HG03575 (cell line): ENCODE results near the gene F2R.
"Not testable (repeated sequence)": the region's sequence is repeated elsewhere in the genome, so short reads cannot be mapped to it uniquely, and the experiment has no call there.

ENCODE experiments used
- ATAC-seq: cut with Tn5 transposase; IDR thresholded peaks from one replicate; pipeline ENCODE4 v1.9.1; 2021; ENCODE audit not compliant: unreplicated experiment, insufficient number of reproducible peaks, low FRiP score; ENCODE audit errors: extremely low read depth

F2R gene

DNA sequence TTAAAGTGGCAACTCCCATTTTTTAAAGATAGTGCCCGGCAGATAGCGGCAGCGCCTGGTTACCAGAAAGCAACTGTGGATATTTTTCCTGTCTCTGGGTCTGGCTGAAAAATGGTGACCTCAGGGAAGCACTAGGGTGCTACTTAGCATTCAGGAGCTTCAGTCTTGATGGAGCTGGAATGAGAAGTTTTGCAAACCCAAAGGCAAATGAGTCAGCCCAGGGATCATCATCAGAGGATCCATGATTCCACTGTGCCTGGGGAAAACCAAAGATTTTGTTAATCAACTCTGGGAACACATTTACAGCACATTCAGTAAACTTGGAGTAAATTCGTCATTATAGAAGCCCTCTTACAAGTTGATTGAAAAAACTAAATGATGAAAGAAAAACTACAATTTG is 26.7 kb downstream of the F2R start:
- no peak for ATAC-seq

GRCh38 chr5:76744632-76745031 is 28.7 kb downstream of the F2R start:
- ATAC-seq = no peak

DNA sequence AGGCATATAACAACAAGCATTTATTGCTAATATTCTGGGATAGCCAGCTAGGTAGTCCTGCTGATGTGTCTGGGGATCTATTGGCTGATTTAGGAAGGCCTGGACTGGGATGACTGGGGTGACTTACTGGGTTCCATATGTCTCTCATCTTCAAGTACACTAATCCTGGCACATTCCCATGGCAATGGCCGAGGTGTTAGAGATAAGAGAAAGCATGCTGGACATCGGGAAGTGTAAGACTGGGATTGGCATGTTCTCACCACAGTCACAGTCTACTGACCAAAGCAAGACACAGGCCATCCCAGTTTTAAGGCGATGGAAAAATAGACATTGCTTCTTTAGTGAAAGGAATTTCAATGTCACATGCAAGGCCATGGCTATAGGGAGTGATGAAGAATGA is 29.7 kb downstream of the F2R start:
- no peak for ATAC-seq

- no peak for ATAC-seq
These were observed 30.8 kb downstream of the F2R start for GRCh38 chr5:76746677-76747076.

DNA sequence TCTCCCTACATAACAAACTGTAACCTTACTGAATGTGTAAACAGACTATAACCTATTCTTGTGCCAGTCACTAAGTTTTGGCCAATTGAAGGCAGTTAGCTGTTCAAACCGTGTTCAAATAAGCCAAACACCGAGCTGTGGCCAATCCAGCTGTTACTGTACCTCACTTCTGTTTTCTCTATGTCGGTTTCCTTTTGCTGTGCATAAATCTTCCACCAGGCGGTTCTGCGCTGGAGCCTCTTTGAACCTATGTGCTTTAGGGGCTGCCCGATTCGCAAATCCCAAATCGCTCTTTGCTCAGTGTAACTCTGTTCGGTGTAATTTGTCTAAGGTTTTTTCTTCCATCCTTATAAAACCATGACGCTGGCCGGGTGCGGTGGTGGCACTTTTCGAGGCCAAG is 31.8 kb downstream of the F2R start:
- ATAC-seq = no peak

DNA sequence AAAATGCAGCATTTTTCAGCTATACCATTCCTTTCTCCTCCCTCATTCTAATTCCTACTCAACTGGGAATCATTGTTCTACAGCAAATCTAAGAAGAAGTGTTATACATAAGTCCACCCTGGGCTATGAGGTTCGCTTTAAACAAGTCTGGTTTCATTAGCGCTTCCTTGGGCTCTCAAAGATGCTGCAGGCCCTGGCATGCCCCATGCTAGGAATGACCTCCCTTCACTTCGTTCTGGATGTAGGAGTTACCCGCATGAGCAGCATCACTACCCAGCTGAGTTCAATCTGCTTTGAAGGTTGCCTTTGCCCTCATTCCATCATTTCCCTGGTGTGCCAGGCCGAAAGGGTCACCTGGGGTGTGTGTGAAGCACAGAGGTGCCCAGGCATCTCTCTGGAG is 35.4 kb downstream of the F2R start:
- ATAC-seq = no peak

DNA sequence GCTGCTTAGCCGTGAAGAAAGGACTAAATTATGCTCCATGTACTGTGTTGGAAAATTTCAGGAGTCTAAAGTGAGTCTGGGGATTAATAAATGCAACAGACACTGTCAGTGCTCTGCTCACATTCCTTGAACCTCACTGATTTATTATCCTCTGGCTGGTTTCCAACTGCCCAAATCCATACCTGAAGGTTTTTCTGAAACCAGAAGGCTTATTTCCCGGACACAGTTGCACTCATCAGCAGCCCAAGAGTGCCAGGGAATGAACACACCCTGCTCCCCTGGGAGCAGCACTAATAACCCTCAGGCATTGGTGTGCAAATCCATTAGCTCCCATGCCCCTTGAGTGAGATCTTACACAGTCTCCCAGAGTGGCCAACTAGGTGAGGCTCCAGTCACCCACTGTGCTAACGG is 38.7 kb downstream of the F2R start:
- ATAC-seq = no peak

- no peak for ATAC-seq
These were observed 40.1 kb downstream of the F2R start for GRCh38 chr5:76755779-76756637.

- ATAC-seq = no peak
These were observed 41.1 kb downstream of the F2R start for GRCh38 chr5:76757049-76757448.

- not testable (repeated sequence) for ATAC-seq
These were observed 45.2 kb downstream of the F2R start for GRCh38 chr5:76761118-76761517.

DNA sequence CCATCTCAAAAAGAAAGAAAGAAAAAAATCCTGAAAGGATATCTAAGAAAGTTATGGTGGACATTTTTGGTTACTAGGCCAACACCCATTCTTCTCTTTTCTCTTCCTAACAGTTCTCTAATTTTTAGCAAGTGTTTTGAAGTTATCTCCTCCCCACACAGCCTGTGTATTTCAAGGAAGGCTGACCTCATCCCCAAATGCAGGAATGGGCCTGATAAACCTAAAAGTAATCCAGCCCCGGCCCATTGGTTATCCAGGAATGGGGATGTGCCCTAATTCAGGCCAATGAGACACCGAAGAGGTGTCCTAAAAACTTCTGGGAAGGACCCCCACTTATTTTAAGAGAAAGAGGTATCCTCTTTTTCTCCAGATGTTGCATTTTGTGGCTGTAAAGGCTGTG is 46.6 kb downstream of the F2R start:
- ATAC-seq = no peak

DNA sequence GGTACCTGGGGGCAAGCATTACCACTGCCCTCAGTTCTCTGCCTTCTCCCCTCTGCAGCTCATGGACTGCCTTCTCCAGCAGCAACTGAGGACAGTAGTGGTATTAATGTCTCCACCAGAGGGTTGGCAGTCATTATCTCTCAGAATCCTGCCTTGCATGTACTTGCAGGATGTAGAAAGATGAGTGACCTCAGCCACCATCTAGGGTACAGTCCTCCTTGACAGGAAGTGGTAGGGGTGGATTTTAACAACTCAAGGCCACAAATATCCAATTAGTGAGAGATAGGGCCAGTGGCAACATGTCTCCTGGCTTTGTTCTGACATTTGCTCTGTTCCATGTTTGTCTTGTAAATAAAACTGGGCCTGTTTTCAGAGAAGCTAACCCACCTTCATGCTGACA is 47.2 kb downstream of the F2R start:
- ATAC-seq = no peak

DNA sequence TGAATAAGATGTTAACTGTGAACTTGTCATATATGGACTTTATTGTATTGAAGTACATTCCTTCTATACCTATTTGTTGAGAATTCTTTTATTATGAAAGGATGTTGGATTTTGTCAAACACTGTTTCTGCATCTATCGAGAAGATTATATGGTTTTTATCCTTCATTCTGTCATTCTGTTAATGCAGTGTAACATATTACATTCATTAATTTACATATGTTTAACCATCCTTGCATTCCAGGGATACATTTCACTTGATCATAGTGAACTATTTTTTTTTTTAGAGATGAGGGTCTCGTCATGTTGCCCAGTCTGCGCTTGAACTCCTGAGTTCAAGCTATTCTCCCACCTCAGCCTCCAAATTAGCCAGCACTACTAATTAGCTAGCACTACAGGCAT is 48.4 kb downstream of the F2R start:
- no peak for ATAC-seq

- ATAC-seq = no peak
These were observed 49.3 kb downstream of the F2R start for GRCh38 chr5:76765249-76765648.

- no peak for ATAC-seq
These were observed 50.8 kb downstream of the F2R start for GRCh38 chr5:76766746-76767145.

DNA sequence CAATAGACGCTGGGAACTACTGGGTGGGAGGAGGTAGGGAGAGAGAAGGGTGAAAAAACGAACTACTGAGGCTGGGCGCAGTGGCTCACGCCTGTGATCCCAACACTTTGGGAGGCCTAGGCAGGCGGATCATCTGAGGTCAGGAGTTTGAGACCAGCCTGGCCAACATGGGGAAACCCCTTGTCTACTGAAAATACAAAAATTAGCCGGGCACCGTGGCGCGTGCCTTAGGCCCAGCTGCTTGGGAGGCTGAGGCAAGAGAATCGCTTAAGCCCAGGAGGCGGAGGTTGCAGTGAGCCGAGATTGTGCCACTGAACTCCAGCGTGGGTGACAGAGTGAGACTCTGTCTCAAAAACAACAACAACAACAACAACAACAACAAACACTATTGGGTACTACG is 55.1 kb downstream of the F2R start:
- not testable (repeated sequence) for ATAC-seq

DNA sequence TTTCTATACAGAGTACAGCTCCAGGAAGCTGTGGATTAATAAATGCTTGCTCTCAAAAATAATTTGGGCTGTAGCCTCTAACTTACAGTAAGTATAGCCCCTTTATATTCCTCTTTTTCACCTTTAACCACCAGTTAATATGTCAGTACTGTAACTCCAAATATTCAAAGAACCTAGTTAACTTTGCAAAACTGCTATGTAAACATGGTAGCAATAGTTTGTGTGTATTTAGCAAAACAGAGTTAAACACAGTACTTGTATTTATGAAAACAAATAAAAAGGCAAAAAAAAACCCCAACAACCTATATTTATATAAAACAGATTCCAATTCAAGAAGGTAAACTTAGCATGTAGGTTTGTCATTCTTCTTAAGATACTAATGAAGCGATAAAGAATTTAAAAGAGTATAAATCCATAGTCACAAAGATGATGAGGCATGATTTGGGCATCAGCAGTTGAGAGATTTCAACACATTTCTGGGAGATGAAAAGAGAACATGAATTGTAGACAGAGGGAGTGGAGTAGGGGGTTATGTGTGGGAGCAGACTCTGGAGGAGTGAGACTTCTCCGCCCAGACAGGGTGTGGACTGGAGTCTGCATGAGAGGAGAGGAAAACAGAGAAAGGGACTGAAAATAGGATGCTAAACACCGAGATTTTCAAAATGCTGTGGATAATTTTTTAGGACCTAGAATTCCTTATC is 55.9 kb downstream of the F2R start:
- no peak for ATAC-seq

DNA sequence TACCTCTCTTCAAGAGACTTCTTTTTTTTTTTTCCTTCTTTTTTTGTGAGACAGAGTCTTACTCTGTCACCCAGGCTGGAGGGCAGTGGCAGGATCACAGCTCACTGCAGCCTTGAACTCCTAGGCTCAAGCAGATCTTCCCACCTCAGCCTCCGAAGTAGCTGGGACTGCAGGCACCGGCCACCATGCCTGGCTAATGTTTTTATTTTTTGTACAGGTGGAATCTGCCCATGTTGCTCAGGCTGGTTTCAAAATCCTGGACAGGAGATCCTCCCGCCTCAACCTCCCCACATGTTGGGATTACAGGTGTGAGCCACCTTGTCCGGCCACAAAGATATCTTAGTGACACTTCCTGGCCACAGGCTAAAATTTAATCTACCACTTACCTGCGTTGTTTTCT is 60.0 kb downstream of the F2R start:
- no peak for ATAC-seq

- no peak for ATAC-seq
These were observed 60.5 kb downstream of the F2R start for GRCh38 chr5:76776391-76776790.

GRCh38 chr5:76780616-76781015 is 64.7 kb downstream of the F2R start:
- not testable (repeated sequence) for ATAC-seq
